ENCODE results near the gene LGR4. TPM values are rescaled to one million over a fixed set of nuclear protein-coding genes. Genes with fewer than 3 reads are reported as not detected.

The LGR4 gene
- total and polyA plus RNA-seq, 2 of the 4 experiments (the other 2 are of a cell fraction), result 2.9 to 6.8 TPM

- no peak overlapping the region for H2AK9ac ChIP-seq (replicated peaks; ENCODE audit: low read depth, low read length, poor library complexity)
- no peak overlapping the region for H2BK120ac ChIP-seq (ENCODE audit: low read depth, low read length)
- intact Hi-C loops (cut with micrococcal nuclease), result no loop called here
- no peaks in the 10 kb centered on the region for H3K9me1 ChIP-seq (ENCODE audit: insufficient read depth, low read length)
- peak overlapping the region; percentile 7; the same call in 1 of the 2 replicates for H4K91ac ChIP-seq (ENCODE audit: insufficient read depth, low read depth, low read length)
- H4K5ac ChIP-seq (ENCODE audit: low read depth, low read length), result no peak overlapping the region
- H4K20me1 ChIP-seq (ENCODE audit: insufficient read depth, low read length), result no peaks in the 10 kb centered on the region
- ChIA-PET CTCF (interaction anchor here (0.5 to 0.7 kb wide), 2 partner anchors 118 to 173 kb away, joined by 3 to 7 read pairs; no protein-coding TSS in a partner anchor), POLR2A (ENCODE audit: unreplicated experiment) (no interaction called here)
- H2AFZ ChIP-seq (replicated peaks; ENCODE audit: low read length, poor library complexity), result peak overlapping the region; percentile 5
- peaks cover 1% of the 10 kb centered on the region; the same call in 1 of the 2 replicates for H3K4me1 ChIP-seq (ENCODE audit: control insufficient read depth, insufficient read depth, low read length)
- H3K79me1 ChIP-seq (ENCODE audit: low read depth in 1 of 2, low read length in 2 of 2), result peaks cover 0 to under 1% of the 10 kb centered on the region in 2 experiments; a peak in 1 of 4 replicates
- H3K14ac ChIP-seq (replicated peaks; ENCODE audit: low read depth, low read length), result no peak overlapping the region
- no peak overlapping the region for H4K8ac ChIP-seq (ENCODE audit: low read depth in 2 of 2, low read length in 2 of 2)
- H3K23ac ChIP-seq (ENCODE audit: low read depth, low read length), result no peak overlapping the region
- H2BK5ac ChIP-seq (ENCODE audit: low read depth, low read length, poor library complexity, severe bottlenecking), result no peak overlapping the region
- H3K27me3 ChIP-seq (ENCODE audit: control insufficient read depth, insufficient read depth, low read length), result no peaks in the 10 kb centered on the region
- in situ Hi-C loops (cut with MboI; ENCODE audit: low sequenced_read_pairs), result no loop called here
- H3K27ac ChIP-seq (ENCODE audit: insufficient read depth, low read length), result no peak overlapping the region
- no peak overlapping the region for H3K4me2 ChIP-seq (ENCODE audit: low read depth, low read length)
- no peak overlapping the region for H2BK15ac ChIP-seq (ENCODE audit: low read depth, low read length)
- WGBS, 2 experiments (ENCODE audit: extremely low coverage in 2 of 2, insufficient read length in 1 of 2), result 78% methylated on average over 7 of the region's 10 CpGs; no CpG with 5 or more reads in 1 of the 2 experiments
- H3K9ac ChIP-seq (ENCODE audit: low read depth, low read length), result no peak overlapping the region
- no peak overlapping the region for H3K56ac ChIP-seq (ENCODE audit: extremely low read depth, insufficient read depth, low read length)
- DNase-seq, result no peak
- H3K18ac ChIP-seq (ENCODE audit: low read depth, low read length), result no peak overlapping the region
- H3K4me3 ChIP-seq (ENCODE audit: insufficient read depth, low read depth, low read length), result no peak overlapping the region
- no TSS peak for BruUV-seq (replicated peaks)
- TF ChIP-seq RFX5 (IDR thresholded peaks at IDR 0.05; ENCODE audit: low read depth, low read length) (no peak), MXI1 (IDR thresholded peaks at IDR 0.05; ENCODE audit: borderline replicate concordance, low read depth, low read length) (no peak), RCOR1 (IDR thresholded peaks at IDR 0.05; ENCODE audit: insufficient replicate concordance, low read length) (no peak), MAFK (IDR thresholded peaks at IDR 0.05; ENCODE audit: low read depth, low read length) (no peak), MAZ (IDR thresholded peaks at IDR 0.05; ENCODE audit: borderline replicate concordance, low read depth, low read length) (no peak), CEBPB (IDR thresholded peaks at IDR 0.05; ENCODE audit: low read depth, low read length) (no peak), SMC3 (IDR thresholded peaks at IDR 0.05; ENCODE audit: low read depth, low read length) (no peak), FOS (IDR thresholded peaks at IDR 0.05; ENCODE audit: low read depth, low read length) (no peak), BHLHE40 (IDR thresholded peaks at IDR 0.05; ENCODE audit: low read depth, low read length) (no peak), CTCF (conservative IDR thresholded peaks at IDR 0.05; ENCODE audit: low read depth, low read length) (no peak), POLR2A (IDR thresholded peaks at IDR 0.05; ENCODE audit: low read depth, low read length) (no peak), CHD1 (IDR thresholded peaks at IDR 0.05; ENCODE audit: low read depth, low read length) (no peak)
- no peak overlapping the region for H2AK5ac ChIP-seq (ENCODE audit: low read depth, low read length)
- no peak overlapping the region for H3K4ac ChIP-seq (ENCODE audit: low read depth, low read length)
- ATAC-seq (ENCODE audit: low read depth), result no peak
- 0 out of 2 replicates have a peak, but pooled peaks cover 3% of the 10 kb centered on the region for H3K36me3 ChIP-seq (ENCODE audit: control insufficient read depth, insufficient read depth, low read length)
- dilution Hi-C loops (cut with HindIII; ENCODE audit: low sequenced_read_pairs, unreplicated experiment), result no loop called here
- no peaks in the 10 kb centered on the region for H3K9me3 ChIP-seq (ENCODE audit: control insufficient read depth, insufficient read depth, low read length)
- H2BK20ac ChIP-seq (ENCODE audit: low read depth, low read length), result no peak overlapping the region
Observed at GRCh38 chr11:27367881-27368280, 104.7 kb downstream of the LGR4 start.

Measured in IMR-90 (cell line).